Activated CD8-positive, alpha-beta T cell treated with anti-CD3 and anti-CD28 coated beads for 36 hours (primary cell): ENCODE measurements around the gene PIP5K1C. TPM values are rescaled to one million over a fixed set of nuclear protein-coding genes. Genes with fewer than 3 reads are reported as not detected.

Experiments
- ATAC-seq: fragments of 200-7000 bp; cut with Tn5 transposase; one replicate; pipeline ENCODE4 v1.10.0; 2021; ENCODE audit warnings: mild to moderate bottlenecking, moderate library complexity
- CTCF ChIA-PET: fragments of 350-600 bp; sonication (Branson Sonifier 250); formaldehyde crosslinking; loops from one replicate; lab custom pipeline; 2021; ENCODE audit warnings: antibody characterized with exemption; lab: Charles Lee
- POLR2A ChIA-PET: fragments of 350-600 bp; sonication (Branson Sonifier 250); formaldehyde crosslinking; loops from one replicate; lab custom pipeline; 2021; ENCODE audit warnings: antibody characterized with exemption; lab: Charles Lee
- DNase-seq: peaks from one replicate; pipeline ENCODE4 v3.0.0-alpha.2; 2020
- H3K27ac Mint-ChIP-seq: one replicate; pipeline ENCODE4 v1.8.0; 2021; ENCODE audit warnings: mild to moderate bottlenecking, mixed read lengths
- H3K27me3 Mint-ChIP-seq: one replicate; pipeline ENCODE4 v1.8.0; 2021; ENCODE audit warnings: mixed read lengths
- H3K36me3 Mint-ChIP-seq: one replicate; pipeline ENCODE4 v1.8.0; 2021; ENCODE audit warnings: low read depth, mixed read lengths
- H3K4me1 Mint-ChIP-seq: one replicate; pipeline ENCODE4 v1.8.0; 2021; ENCODE audit warnings: low read depth, mixed read lengths
- H3K4me3 Mint-ChIP-seq: one replicate; pipeline ENCODE4 v1.8.0; 2021; ENCODE audit warnings: mild to moderate bottlenecking, moderate library complexity, mixed read lengths
- H3K9me3 Mint-ChIP-seq: one replicate; pipeline ENCODE4 v1.8.0; 2021; ENCODE audit warnings: mixed read lengths
- intact Hi-C: fragments of 100-400 bp; cut with micrococcal nuclease; formaldehyde crosslinking; loops from one replicate; pipeline ENCODE4 v1.10.0; 2022
- total RNA-seq, 2 experiments: library from RNA; stranded (reverse); gene quantifications; one replicate each; pipeline ENCODE4 v1.2.3, GENCODE V29; 2021
- TF ChIP-seq, protein P1 (sequence below): fragments of 200-600 bp; IDR thresholded peaks from one replicate; pipeline ENCODE4 v1.8.0; 2022; ENCODE audit warnings: antibody characterized with exemption, mild to moderate bottlenecking

Gene PIP5K1C
- total RNA-seq, 2 experiments from 2014 or later = 20.4 to 22.2 TPM

DNA sequence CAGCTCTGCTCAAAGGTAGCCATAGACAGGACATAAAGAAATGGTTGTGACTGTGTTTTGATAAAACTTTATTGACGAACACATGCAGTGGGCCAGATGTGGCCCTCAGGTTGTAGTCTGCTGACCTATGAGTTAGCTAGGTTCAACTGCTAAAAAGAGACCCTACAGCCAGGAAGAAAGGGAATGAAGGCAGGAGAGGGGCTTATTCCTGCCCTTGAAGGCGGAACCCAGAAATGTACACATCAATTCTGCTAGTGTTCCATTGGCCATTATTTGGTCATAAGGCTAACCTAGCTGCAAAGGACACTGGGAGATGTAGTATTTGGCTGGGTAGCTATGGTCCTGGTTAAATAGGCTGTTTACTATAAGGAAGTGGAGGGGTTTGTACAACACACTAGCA is 43.2 kb upstream of the PIP5K1C start:
- H3K4me1 Mint-ChIP-seq = peaks cover 3% of the 10 kb centered on the region
- intact Hi-C loops = no loop called here
- H3K9me3 Mint-ChIP-seq = no peaks in the 10 kb centered on the region
- no peak overlapping the region for H3K4me3 Mint-ChIP-seq
- ATAC-seq = no peak
- H3K27ac Mint-ChIP-seq = no peak overlapping the region
- TF ChIP-seq, protein P1, sequence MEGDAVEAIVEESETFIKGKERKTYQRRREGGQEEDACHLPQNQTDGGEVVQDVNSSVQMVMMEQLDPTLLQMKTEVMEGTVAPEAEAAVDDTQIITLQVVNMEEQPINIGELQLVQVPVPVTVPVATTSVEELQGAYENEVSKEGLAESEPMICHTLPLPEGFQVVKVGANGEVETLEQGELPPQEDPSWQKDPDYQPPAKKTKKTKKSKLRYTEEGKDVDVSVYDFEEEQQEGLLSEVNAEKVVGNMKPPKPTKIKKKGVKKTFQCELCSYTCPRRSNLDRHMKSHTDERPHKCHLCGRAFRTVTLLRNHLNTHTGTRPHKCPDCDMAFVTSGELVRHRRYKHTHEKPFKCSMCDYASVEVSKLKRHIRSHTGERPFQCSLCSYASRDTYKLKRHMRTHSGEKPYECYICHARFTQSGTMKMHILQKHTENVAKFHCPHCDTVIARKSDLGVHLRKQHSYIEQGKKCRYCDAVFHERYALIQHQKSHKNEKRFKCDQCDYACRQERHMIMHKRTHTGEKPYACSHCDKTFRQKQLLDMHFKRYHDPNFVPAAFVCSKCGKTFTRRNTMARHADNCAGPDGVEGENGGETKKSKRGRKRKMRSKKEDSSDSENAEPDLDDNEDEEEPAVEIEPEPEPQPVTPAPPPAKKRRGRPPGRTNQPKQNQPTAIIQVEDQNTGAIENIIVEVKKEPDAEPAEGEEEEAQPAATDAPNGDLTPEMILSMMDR = no peak
- CTCF ChIA-PET = no interaction called here
- no peak for DNase-seq
- H3K27me3 Mint-ChIP-seq = no peaks in the 10 kb centered on the region
- no peaks in the 10 kb centered on the region for H3K36me3 Mint-ChIP-seq
- POLR2A ChIA-PET = no interaction called here

DNA sequence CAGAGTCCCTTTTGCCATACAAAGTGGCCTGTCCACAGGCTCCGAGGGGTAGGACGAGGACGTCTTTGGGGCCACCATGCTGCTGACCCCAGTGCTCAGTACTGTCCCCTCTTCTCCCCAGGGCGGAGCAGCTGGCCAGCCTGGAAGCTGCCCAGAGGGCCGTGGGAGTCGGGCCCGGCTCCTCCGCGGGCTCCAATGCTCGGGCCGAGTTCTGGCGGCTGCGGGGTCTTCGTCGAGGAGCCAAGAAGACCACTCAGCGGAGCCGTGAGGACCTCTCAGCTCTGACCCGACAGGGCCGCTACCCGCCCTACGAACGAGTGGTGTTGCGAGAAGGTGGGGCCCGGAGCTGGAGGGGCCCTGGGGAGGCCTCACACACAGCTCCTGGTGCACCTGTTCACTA is 40.2 kb upstream of the PIP5K1C start:
- intact Hi-C loops = no loop called here
- Mint-ChIP-seq H3K36me3 (no peaks in the 10 kb centered on the region), H3K4me3 (no peak overlapping the region), H3K27me3 (no peaks in the 10 kb centered on the region), H3K9me3 (no peaks in the 10 kb centered on the region), H3K27ac (no peak overlapping the region), H3K4me1 (peaks cover 3% of the 10 kb centered on the region)
- ChIA-PET POLR2A (no interaction called here), CTCF (interaction anchor here (1.0 to 1.9 kb wide), 3 partner anchors 11 to 82 kb away, joined by 3 to 4 read pairs (median 3); no protein-coding TSS in a partner anchor)
- TF ChIP-seq, protein P1 = no peak
- DNase-seq (no peak), ATAC-seq (no peak)

DNA sequence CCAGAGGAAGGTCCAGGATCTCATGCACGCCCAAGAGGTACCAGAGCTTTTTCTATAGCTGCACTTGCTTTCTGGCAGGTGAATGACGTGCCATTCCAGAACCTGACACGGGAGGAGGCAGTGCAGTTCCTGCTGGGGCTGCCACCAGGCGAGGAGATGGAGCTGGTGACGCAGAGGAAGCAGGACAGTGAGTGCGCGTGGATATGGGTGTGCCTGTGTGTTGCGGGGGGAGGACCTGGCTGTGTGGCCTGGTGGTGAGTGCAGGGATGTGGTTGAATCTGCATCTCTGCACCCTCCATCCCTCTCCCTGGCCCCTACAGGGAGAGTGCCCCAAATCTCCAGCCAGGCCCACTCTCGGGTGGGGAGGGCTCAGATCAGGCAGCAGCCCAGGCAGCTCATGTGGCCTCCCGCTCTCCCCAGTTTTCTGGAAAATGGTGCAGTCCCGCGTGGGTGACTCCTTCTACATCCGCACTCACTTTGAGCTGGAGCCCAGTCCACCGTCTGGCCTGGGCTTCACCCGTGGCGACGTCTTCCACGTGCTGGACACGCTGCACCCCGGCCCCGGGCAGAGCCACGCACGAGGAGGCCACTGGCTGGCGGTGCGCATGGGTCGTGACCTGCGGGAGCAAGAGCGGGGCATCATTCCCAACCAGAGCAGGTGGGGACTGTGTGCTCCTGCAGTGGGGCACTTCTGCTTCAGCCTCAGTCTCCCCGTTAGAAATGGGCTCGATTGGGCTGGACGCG is 38.4 kb upstream of the PIP5K1C start:
- ChIA-PET CTCF (no interaction called here), POLR2A (interaction anchor here (0.7 kb wide), 1 partner anchor 91 kb away, joined by 3 read pairs; no protein-coding TSS in a partner anchor)
- TF ChIP-seq, protein P1 = no peak
- Mint-ChIP-seq H3K27me3 (no peaks in the 10 kb centered on the region), H3K4me1 (peaks cover 3% of the 10 kb centered on the region), H3K27ac (no peak overlapping the region), H3K9me3 (no peaks in the 10 kb centered on the region), H3K4me3 (no peak overlapping the region), H3K36me3 (no peaks in the 10 kb centered on the region)
- no peak for ATAC-seq
- DNase-seq = no peak
- intact Hi-C loops = no loop called here

DNA sequence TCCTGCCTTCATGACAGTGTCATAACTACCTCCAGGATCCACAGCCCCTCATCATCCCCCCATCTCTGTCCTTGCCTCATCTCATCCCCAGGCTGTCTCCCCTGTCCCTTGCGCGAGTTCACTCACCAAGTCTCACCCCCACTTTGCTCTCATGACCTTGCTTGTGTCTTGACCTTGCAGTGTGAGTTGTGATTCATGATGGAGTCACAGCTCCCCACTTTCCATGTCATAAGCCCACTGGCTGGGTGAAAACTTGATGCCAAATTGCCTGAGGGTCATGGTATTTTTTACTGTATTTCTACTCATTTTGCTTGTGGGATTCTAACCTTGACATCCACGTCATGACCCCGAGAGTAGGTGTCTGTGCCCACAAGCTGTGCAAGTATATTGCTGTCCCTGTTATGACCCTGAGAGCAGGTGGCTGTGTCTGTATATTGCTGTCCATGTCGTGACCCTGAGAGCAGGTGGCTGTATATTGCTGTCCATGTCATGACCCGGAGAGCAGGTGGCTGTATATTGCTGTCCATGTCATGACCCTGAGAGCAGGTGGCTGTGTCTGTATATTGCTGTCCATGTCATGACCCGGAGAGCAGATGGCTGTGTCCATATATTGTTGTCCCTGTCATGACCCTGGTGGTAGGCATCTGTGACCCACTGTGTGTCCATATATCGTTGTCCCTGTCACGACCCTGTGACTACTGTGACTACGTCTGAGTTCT is 37.4 kb upstream of the PIP5K1C start:
- ATAC-seq (no peak), DNase-seq (no peak)
- intact Hi-C loops = no loop called here
- TF ChIP-seq, protein P1 = no peak
- Mint-ChIP-seq H3K9me3 (no peaks in the 10 kb centered on the region), H3K36me3 (no peaks in the 10 kb centered on the region), H3K27me3 (no peaks in the 10 kb centered on the region), H3K27ac (no peak overlapping the region), H3K4me1 (peaks cover 3% of the 10 kb centered on the region), H3K4me3 (no peak overlapping the region)
- POLR2A ChIA-PET = interaction anchor here (0.7 kb wide), 1 partner anchor 92 kb away, joined by 3 read pairs; no protein-coding TSS in a partner anchor
- CTCF ChIA-PET = no interaction called here
